SK-N-MC (cell line): ENCODE results near the gene TTC28.
"Not testable (repeated sequence)": the region's sequence is repeated elsewhere in the genome, so short reads cannot be mapped to it uniquely, and the experiment has no call there.

Experiments used
- EZH2 ChIP-seq: fragments of 200-600 bp; sonication (generic); IDR thresholded peaks from one replicate; pipeline ENCODE4 v1.6.1; 2017; ENCODE audit warnings: antibody characterized with exemption
- POLR2AphosphoS5 ChIP-seq: IDR thresholded peaks from 2 replicates; pipeline ENCODE4 v1.6.1; 2012; ENCODE audit warnings: mild to moderate bottlenecking, low read depth, low read length, borderline replicate concordance

DNA sequence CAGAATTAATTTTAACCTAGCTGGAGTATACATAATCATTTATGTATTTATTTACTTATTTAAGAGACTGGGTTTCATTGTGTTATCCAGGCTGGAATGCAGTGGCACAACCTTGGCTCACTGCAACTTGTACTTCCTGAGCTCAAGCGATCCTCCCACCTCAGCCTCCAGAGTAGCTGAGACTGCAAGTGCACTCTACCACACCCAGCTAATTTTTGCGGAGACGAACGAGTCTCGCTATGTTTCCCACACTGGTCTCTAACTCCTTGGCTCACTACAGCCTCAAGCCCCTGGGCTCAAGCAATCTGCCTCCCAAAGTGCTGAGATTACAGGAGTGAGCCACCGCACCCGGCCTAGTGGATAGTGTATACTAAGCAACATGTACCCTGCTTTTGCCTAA lies 1.5 kb downstream of the TTC28 start:
- not testable (repeated sequence) for TF ChIP-seq POLR2AphosphoS5, EZH2
